MG63 (cell line): ENCODE measurements around the gene KYNU. TPM values are rescaled to one million over a fixed set of nuclear protein-coding genes. Genes with fewer than 3 reads are reported as not detected.
"Not testable (repeated sequence)": the region's sequence is repeated elsewhere in the genome, so short reads cannot be mapped to it uniquely, and the experiment has no call there.

Experiments
- DNase-seq: peaks from one replicate; pipeline ENCODE4 v3.0.0-alpha.2; 2020
- H3K27me3 ChIP-seq: fragments of 250-450 bp; sonication (Bioruptor Pico); 2 replicates; pipeline ENCODE4 v1.5.1; 2020; ENCODE audit warnings: mild to moderate bottlenecking, moderate library complexity
- H3K36me3 ChIP-seq: fragments of 250-450 bp; sonication (Bioruptor Pico); 2 replicates; pipeline ENCODE4 v1.5.1; 2020; ENCODE audit warnings: mild to moderate bottlenecking, moderate library complexity
- H3K4me3 ChIP-seq: fragments of 250-450 bp; sonication (Bioruptor Pico); 2 replicates; pipeline ENCODE4 v1.5.1; 2020; ENCODE audit warnings: mild to moderate bottlenecking, moderate library complexity
- H3K9me3 ChIP-seq: fragments of 250-450 bp; sonication (Bioruptor Pico); 2 replicates; pipeline ENCODE4 v1.5.1; 2020; ENCODE audit warnings: mild to moderate bottlenecking, moderate library complexity
- total RNA-seq: library from RNA; depleted of rRNA; stranded (reverse); fragments of >200 nt; shearing (Covaris generic); gene quantifications from 2 replicates; pipeline ENCODE4 v1.2.3, GENCODE V29; 2014; ENCODE audit warnings: low replicate concordance

Gene KYNU
- total RNA-seq, 1 experiment from 2014 or later = 0.82 TPM

DNA sequence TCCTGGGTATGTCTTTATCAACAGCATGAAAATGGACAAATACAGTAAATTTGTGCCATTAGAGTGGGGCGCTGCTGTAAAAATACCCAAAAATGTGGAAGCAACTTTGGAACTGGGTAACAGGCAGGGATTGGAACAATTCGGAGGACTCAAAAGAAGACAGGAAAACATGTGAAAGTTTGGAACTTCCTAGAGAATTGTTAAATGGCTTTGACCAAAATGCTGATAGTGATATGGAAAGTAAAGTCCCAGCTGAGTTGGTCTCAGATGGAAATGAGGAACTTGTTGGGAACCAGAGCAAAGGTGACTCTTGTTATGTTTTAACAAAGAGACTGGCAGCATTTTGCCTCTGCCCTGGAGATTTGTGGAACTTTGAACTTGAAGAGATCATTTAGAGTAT is 197.4 kb downstream of the KYNU start:
- H3K9me3 ChIP-seq, H3K27me3 ChIP-seq, H3K36me3 ChIP-seq, DNase-seq, H3K4me3 ChIP-seq: not testable (repeated sequence)

DNA sequence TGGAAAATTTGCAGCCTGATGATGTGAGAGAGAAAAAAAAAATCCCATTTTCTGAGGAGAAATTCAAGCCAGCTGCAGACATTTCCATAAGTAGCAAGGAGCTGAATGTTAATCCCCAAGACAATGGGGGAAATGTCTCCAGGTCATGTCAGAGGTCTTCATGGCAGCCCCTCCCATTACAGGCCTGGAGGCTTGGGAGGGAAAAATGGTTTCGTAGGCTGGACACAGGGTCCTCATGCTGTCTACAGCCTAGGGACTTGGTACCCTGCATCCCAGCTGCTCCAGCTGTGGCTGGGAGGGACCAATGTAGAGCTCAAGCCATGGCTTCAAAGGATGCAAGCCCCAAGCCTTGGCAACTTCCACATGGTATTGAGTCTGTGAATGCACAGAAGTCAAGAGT is 198.2 kb downstream of the KYNU start:
- DNase-seq = no peak
- Histone ChIP-seq H3K36me3 (no peaks in the 10 kb centered on the region), H3K9me3 (peaks cover 4% of the 10 kb centered on the region; the same call in 1 of the 2 replicates), H3K4me3 (no peak overlapping the region), H3K27me3 (no peaks in the 10 kb centered on the region)

DNA sequence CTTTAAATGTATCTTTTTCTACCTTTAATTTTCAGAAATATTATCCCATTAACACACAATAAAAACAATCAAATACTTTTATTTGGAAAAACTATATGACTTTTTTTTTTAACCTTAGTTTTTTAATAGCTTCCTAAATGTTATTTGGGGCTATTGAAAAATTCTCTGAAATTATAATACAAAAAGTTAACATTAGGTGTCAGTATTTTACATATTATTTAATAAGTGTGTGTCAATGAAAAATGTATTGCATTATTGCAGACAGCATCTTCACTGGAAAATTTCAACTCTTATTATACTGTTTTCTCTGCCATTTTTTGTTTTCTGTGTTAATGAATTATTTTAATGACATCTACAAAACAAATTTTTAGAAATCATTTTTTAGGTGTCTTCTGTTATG is 200.6 kb downstream of the KYNU start:
- Histone ChIP-seq H3K9me3 (peaks cover 7% of the 10 kb centered on the region; the same call in 1 of the 2 replicates), H3K4me3 (no peak overlapping the region)

DNA sequence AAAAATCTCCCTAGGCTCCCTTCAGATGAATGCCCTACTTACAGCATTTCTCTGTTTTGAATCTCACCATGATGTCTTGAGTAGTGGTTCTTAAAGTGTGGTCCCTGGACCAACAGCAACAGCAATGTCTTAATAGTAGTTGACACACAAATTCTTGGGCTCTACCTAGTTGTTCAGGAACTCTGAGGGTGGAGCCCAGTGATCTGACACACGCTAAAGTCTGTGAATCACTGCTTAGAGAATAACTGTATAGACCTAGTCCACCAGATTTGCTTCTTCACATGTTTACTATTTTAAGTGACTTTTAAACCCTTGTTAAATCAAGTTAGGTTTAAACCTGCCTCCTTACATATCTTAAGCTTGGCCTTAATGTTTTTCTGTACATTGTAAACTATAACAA is 204.2 kb downstream of the KYNU start:
- Histone ChIP-seq H3K4me3 (no peak overlapping the region), H3K27me3 (no peaks in the 10 kb centered on the region), H3K36me3 (no peaks in the 10 kb centered on the region), H3K9me3 (peaks cover 3% of the 10 kb centered on the region; the same call in 1 of the 2 replicates)
- DNase-seq = no peak

More for the DNA sequence above, 200.6 kb downstream of the KYNU start:
- Histone ChIP-seq H3K36me3 (no peaks in the 10 kb centered on the region), H3K27me3 (no peaks in the 10 kb centered on the region)
- no peak for DNase-seq

DNA sequence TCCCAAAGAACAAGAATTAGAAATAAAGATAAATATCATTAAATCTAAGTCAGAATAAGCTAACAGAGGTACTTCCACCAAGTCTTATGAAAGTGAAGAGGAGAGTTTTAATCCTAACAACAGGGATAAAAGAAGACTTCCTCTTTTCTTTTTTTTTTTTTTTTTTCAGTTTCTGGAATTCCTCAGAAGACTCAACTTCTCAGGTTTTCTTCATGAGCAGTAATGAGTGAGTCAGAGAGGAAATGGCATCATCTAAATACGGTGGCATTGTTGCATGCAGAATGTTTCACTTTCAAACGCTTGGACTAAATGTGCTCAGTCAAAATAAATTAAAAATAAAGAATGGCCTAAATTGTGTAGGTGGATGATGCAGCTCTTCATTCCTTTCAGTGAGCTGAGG is 206.2 kb downstream of the KYNU start:
- no peaks in the 10 kb centered on the region for H3K36me3 ChIP-seq
- no peaks in the 10 kb centered on the region for H3K27me3 ChIP-seq
- peak; percentile 10 for DNase-seq
- peaks cover 3% of the 10 kb centered on the region; the same call in 1 of the 2 replicates for H3K9me3 ChIP-seq
- no peak overlapping the region for H3K4me3 ChIP-seq

DNA sequence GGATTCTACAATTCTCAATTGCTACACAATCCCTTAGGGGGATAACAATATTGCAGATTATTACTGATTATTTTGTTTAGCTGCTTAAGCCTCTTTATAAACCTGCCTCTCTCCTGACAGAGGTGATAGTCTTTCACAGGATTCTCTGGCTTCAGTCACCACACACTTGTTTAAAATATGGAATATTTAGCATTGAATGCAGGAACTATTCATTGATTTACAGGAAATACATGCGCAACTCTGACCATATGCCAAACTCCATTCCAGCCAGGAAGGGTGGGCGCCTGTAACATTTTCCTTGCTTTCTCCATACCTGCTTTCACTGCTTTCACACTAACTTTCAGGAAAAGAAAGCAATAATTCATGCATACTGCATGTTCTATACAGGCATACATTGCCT is 207.0 kb downstream of the KYNU start:
- H3K9me3 ChIP-seq = peaks cover 3% of the 10 kb centered on the region; the same call in 1 of the 2 replicates
- no peaks in the 10 kb centered on the region for H3K36me3 ChIP-seq
- H3K4me3 ChIP-seq = no peak overlapping the region
- no peaks in the 10 kb centered on the region for H3K27me3 ChIP-seq
- DNase-seq = no peak

DNA sequence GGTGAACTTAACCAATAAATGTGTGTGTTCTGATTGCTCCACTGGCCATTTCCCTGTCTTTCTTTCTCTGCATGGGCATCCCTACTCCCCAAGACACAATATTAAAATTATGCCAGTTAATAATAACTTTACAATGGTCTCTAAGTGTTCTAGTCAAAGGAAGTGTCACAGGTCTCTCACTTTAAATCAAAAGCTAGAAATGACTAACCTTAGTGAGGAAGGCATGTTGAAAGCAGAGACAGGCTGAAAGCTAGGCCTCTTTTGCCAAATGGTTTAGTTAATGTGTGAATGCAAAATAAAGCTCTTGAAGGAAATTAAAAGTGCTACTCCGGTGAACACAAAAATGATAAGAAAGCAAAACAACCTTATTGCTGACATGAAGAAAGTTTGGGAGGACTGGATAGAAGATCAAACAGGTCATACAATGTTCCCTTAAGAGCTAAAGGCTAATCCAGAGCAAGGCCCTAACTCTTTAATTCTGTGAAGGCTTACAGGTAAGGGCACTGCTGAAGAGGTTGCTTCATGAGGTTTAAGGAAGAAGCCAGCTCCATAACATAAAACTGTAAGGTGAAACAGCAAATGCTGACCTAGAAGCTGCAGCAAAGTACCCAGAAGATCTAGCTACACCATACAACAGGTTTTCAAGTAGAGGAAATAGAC is 207.8 kb downstream of the KYNU start:
- Histone ChIP-seq H3K27me3 (no peaks in the 10 kb centered on the region), H3K36me3 (no peaks in the 10 kb centered on the region), H3K4me3 (no peak overlapping the region), H3K9me3 (peaks cover 3% of the 10 kb centered on the region; the same call in 1 of the 2 replicates)
- no peak for DNase-seq

DNA sequence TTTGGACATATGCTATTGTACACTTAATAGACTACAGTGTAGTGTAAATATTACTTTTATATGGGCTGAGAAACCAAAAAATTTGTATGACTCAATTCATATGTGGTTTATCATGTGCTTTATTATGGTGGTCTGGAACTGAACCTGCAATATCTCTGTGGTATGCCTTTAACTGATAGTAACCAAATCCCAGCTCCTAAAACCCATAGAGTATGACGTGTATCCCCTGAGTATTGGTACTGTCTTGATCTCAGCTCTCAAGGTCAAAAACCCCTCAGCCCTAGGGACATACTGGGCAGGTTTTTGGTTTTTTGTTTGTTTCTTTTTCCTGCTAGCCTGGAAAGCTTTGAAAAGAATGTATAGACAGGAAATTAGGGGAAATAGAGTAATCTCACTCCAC is 209.6 kb downstream of the KYNU start:
- H3K27me3 ChIP-seq = no peaks in the 10 kb centered on the region
- peaks cover 3% of the 10 kb centered on the region; the same call in 1 of the 2 replicates for H3K9me3 ChIP-seq
- no peaks in the 10 kb centered on the region for H3K36me3 ChIP-seq
- no peak overlapping the region for H3K4me3 ChIP-seq
- DNase-seq = no peak

DNA sequence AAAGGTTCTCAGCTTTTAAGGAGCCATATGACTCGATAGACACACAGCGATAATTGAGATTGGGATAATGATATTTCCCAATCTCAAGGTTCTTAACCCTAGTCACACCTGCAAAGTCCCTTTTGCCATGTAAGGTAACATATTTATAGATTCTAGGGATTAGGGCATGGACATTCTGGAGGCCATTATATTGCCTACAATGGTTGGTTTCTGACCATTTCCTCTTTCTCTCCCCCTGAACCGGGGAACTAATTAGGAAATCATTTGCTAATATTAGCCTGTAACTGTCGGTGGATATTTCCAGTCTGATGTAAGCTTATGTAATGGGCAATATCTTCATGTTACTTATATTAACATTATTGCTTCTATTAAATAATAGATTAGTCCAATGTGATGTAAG is 210.9 kb downstream of the KYNU start:
- no peak for DNase-seq

DNA sequence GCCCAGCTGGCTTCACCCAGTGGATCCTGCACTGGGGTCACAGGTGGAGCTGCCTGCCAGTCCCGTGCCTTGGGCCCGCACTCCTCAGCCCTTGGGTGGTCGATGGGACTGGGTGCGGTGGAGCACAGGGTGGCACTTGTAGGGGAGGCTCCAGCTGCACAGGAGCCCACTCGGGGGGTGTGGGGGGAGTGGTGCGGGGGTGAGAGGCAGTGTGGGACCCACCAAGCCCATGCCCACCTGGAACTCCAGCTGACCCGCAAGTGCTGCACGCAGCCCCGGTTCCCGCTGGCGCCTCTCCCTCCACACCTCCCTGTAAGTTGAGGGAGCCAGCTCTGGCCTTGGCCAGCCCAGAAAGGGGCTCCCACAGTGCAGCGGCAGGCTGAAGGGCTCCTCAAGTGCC is 212.1 kb downstream of the KYNU start:
- not testable (repeated sequence) for H3K9me3 ChIP-seq, H3K27me3 ChIP-seq, DNase-seq, H3K4me3 ChIP-seq, H3K36me3 ChIP-seq

More for the DNA sequence above, 210.9 kb downstream of the KYNU start:
- no peaks in the 10 kb centered on the region for H3K9me3 ChIP-seq
- no peaks in the 10 kb centered on the region for H3K36me3 ChIP-seq
- no peak overlapping the region for H3K4me3 ChIP-seq
- H3K27me3 ChIP-seq = no peaks in the 10 kb centered on the region
